Measurements from ENCODE around the gene IL4. TPM values are rescaled to one million over a fixed set of nuclear protein-coding genes. Genes with fewer than 3 reads are reported as not detected.
"Not testable (repeated sequence)": the region's sequence is repeated elsewhere in the genome, so short reads cannot be mapped to it uniquely, and the experiment has no call there.

IL4 gene
- total and polyA plus RNA-seq, 9 of the 15 experiments (the other 6 are each of a cell fraction or from before 2014, with no cell fraction given) = 0.22 to 0.62 TPM; not detected in 7

DNA sequence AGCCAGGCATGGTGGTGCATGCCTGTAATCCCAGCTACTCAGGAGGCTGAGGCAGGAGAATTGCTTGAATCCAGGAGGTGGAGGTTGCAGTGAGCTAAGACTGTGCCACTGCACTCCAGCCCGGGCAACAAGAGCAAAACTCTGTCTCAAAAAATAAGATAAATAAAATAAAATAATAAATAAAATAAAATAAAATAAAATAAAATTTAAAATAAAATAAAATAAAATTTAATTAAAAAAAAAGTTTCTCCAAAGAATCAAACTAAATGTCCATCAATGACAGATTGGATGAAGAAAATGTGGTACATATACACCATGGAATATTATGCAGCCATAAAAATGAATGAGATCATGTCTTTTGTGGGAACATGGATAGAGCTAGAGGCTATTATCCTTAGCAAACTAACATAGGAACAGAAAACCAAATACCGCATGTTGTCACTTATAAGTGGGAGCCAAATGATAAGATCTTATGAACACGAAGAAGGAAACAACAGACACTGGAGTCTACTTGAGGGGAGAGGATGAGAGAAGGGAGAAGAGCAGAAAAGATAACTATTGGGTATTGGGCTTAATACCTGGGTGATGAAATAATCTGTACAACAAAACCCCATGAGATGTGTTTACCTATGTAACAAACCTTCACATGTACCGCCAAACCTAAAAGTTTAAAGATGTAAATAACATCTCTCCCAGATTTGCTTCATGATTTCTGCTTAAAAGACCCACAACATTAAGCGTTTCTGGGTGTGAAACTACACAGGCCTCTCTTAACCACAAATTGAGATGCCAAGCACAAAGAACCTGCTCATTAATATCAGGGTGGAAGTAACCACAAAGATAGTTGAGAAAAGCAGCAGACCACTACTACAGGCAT lies 18.2 kb downstream of the IL4 start:
- H4K20me1 ChIP-seq (replicated peaks; ENCODE audit: control insufficient read depth, insufficient read depth, low read length); in situ Hi-C loops (cut with MboI); H2AFZ ChIP-seq (ENCODE audit: low read depth, low read length); H3K27me3 ChIP-seq (ENCODE audit: control insufficient read depth in 2 of 2, insufficient read depth in 2 of 2, low read length in 2 of 2); H3K4me3 ChIP-seq; H3K36me3 ChIP-seq (ENCODE audit: control insufficient read depth, insufficient read depth, low read length); H3K9me1 ChIP-seq (ENCODE audit: control insufficient read depth, insufficient read depth, low read length); H3K9me3 ChIP-seq (replicated peaks; ENCODE audit: control insufficient read depth, insufficient read depth, low read depth, low read length); H3K9ac ChIP-seq (ENCODE audit: insufficient read depth in 1 of 2, low read depth in 2 of 2, low read length in 2 of 2); BruUV-seq (replicated peaks); FAIRE-seq; H3K27ac ChIP-seq (ENCODE audit: extremely low read depth, low read depth, low read length); CTCF ChIA-PET (ENCODE audit: low intra/inter-chr PET ratio); H3K79me2 ChIP-seq (ENCODE audit: control insufficient read depth, insufficient read depth, low read length); H3K4me2 ChIP-seq (ENCODE audit: insufficient read depth, low read length); DNase-seq (ENCODE audit: extremely low read depth in 1 of 4, low spot score in 3 of 4); POLR2A ChIA-PET; intact Hi-C loops (cut with micrococcal nuclease); TF ChIP-seq CEBPG (tag; conservative IDR thresholded peaks at IDR 0.05 in 1 of 2, IDR thresholded peaks at IDR 0.05 in 1 of 2): not testable (repeated sequence)
- TF ChIP-seq ZNF146 (CRISPR knock-in tag; IDR thresholded peaks at IDR 0.05; ENCODE audit: unreplicated experiment) = peak; percentile 52
- peak; percentile 43; the same call in 1 of the 2 replicates for TF ChIP-seq CEBPG (CRISPR knock-in tag; IDR thresholded peaks at IDR 0.05)
- peak; percentile 21 for TF ChIP-seq RBM25 (IDR thresholded peaks at IDR 0.05; ENCODE audit: low read depth, low read length, severe bottlenecking)
- ATAC-seq = 0 out of 3 replicates have a peak, but pooled peaks have one; percentile 20
- peaks cover 4 to 14% of the 10 kb centered on the region in 2 experiments; a peak in 4 of 5 replicates for H3K4me1 ChIP-seq (replicated peaks in 1 of 2; ENCODE audit: control insufficient read depth in 2 of 2, insufficient read depth in 2 of 2, low read length in 2 of 2)
- WGBS (ENCODE audit: insufficient coverage, low coverage, missing lambda C conversion rate) = 56% methylated on average over 5 of the region's 5 CpGs

DNA sequence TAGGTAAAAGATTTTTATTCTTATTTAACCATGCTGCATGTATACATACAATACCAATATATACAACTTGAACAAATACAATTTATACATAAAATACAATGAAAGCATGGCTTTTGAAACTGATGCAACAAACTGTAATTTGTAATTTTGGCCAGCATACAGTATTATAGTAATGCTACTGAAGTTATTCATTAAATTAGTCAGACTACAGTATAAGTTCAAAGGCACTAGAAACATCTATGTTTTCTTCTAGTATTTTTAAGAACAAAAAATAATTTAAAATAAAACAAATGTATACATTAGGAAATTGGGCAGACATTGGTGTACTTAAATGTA lies 18.8 kb downstream of the IL4 start:
- no peaks in the 10 kb centered on the region for H3K27me3 ChIP-seq (ENCODE audit: control insufficient read depth in 2 of 2, insufficient read depth in 2 of 2, low read length in 2 of 2)
- CTCF ChIA-PET (ENCODE audit: low intra/inter-chr PET ratio) = no interaction called here
- no peak overlapping the region for H3K27ac ChIP-seq (ENCODE audit: extremely low read depth, low read depth, low read length)
- no peaks in the 10 kb centered on the region for H3K79me2 ChIP-seq (ENCODE audit: control insufficient read depth, insufficient read depth, low read length)
- POLR2A ChIA-PET = no interaction called here
- H3K4me1 ChIP-seq (replicated peaks in 1 of 2; ENCODE audit: control insufficient read depth in 2 of 2, insufficient read depth in 2 of 2, low read length in 2 of 2) = peaks cover 4 to 14% of the 10 kb centered on the region in 2 experiments; a peak in 4 of 5 replicates
- no peak overlapping the region for H2AFZ ChIP-seq (ENCODE audit: low read depth, low read length)
- H4K20me1 ChIP-seq (replicated peaks; ENCODE audit: control insufficient read depth, insufficient read depth, low read length) = no peaks in the 10 kb centered on the region
- BruUV-seq (replicated peaks) = no TSS peak
- H3K9ac ChIP-seq (ENCODE audit: insufficient read depth in 1 of 2, low read depth in 2 of 2, low read length in 2 of 2) = no peak overlapping the region
- no peaks in the 10 kb centered on the region for H3K36me3 ChIP-seq (ENCODE audit: control insufficient read depth, insufficient read depth, low read length)
- H3K9me3 ChIP-seq (replicated peaks; ENCODE audit: control insufficient read depth, insufficient read depth, low read depth, low read length) = no peaks in the 10 kb centered on the region
- no peaks in the 10 kb centered on the region for H3K9me1 ChIP-seq (ENCODE audit: control insufficient read depth, insufficient read depth, low read length)
- in situ Hi-C loops (cut with MboI) = no loop called here
- ATAC-seq = 0 out of 3 replicates have a peak, but pooled peaks have one; percentile 17
- DNase-seq (ENCODE audit: extremely low read depth in 1 of 4, low spot score in 3 of 4) = no peak
- intact Hi-C loops (cut with micrococcal nuclease) = no loop called here
- FAIRE-seq = no peak
- no peak overlapping the region for H3K4me2 ChIP-seq (ENCODE audit: insufficient read depth, low read length)
- no peak overlapping the region for H3K4me3 ChIP-seq
- TF ChIP-seq CEBPG (CRISPR knock-in tag; IDR thresholded peaks at IDR 0.05) (no peak; the same call in 1 of the 2 replicates), CEBPG (tag; conservative IDR thresholded peaks at IDR 0.05 in 1 of 2, IDR thresholded peaks at IDR 0.05 in 1 of 2) (peak in 1 of 2 experiments; percentile 81; a peak in 2 of 4 replicates), ZNF354B (CRISPR knock-in tag; IDR thresholded peaks at IDR 0.05) (no peak), MED1 (CRISPR knock-in tag; IDR thresholded peaks at IDR 0.05; ENCODE audit: borderline replicate concordance) (no peak), FOXA3 (CRISPR knock-in tag; conservative IDR thresholded peaks at IDR 0.05 in 1 of 2, IDR thresholded peaks at IDR 0.05 in 1 of 2) (no peak)
- TF ChIP-seq, protein P1, sequence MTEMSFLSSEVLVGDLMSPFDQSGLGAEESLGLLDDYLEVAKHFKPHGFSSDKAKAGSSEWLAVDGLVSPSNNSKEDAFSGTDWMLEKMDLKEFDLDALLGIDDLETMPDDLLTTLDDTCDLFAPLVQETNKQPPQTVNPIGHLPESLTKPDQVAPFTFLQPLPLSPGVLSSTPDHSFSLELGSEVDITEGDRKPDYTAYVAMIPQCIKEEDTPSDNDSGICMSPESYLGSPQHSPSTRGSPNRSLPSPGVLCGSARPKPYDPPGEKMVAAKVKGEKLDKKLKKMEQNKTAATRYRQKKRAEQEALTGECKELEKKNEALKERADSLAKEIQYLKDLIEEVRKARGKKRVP (CRISPR knock-in tag; IDR thresholded peaks at IDR 0.05) = no peak
- TF ChIP-seq, protein P2, sequence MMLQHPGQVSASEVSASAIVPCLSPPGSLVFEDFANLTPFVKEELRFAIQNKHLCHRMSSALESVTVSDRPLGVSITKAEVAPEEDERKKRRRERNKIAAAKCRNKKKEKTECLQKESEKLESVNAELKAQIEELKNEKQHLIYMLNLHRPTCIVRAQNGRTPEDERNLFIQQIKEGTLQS (IDR thresholded peaks at IDR 0.05) = 0 out of 2 replicates have a peak, but pooled peaks have one; percentile 16
- TF ChIP-seq, protein P2 (CRISPR knock-in tag; conservative IDR thresholded peaks at IDR 0.05) = no peak

All from K562 (cell line).